ENCODE data around the gene LYRM9.

- TF ChIP-seq CTCF (conservative IDR thresholded peaks at IDR 0.05 in 1 of 2, IDR thresholded peaks at IDR 0.05 in 1 of 2; ENCODE audit: low read depth in 1 of 2, low read length in 2 of 2) (no peak), EZH2 (IDR thresholded peaks at IDR 0.05; ENCODE audit: low read length, missing control alignments) (no peak)
Measured at GRCh38 chr17:27906226-27906580, 13.0 kb upstream of the LYRM9 start.
